Fibroblast of mammary gland (primary cell): ENCODE results near the gene AGPAT4.

Source experiments
- DNase-seq: peaks from one replicate; pipeline ENCODE4 v3.0.0-alpha.2; 2010; ENCODE audit warnings: low read depth
- H3K4me3 ChIP-seq: 2 replicates; pipeline ENCODE4 v1.5.1; 2011; ENCODE audit warnings: low read depth, mild to moderate bottlenecking, low read length, moderate library complexity; ENCODE audit not compliant: control insufficient read depth
- CTCF ChIP-seq: conservative IDR thresholded peaks from 2 replicates; pipeline ENCODE4 v1.5.1; 2011; ENCODE audit warnings: low read depth, low read length, inconsistent platforms; ENCODE audit not compliant: control insufficient read depth, insufficient read depth

Gene AGPAT4

GRCh38 chr6:161255518-161255917, 18.3 kb downstream of the AGPAT4 start:
- DNase-seq, result no peak
- no peak overlapping the region for H3K4me3 ChIP-seq
- TF ChIP-seq CTCF, result no peak

GRCh38 chr6:161254464-161255253, 19.2 kb downstream of the AGPAT4 start:
- H3K4me3 ChIP-seq, result no peak overlapping the region
- TF ChIP-seq CTCF, result no peak
- peak; percentile 38 for DNase-seq

GRCh38 chr6:161254126-161254463, 19.8 kb downstream of the AGPAT4 start:
- no peak overlapping the region for H3K4me3 ChIP-seq
- no peak for DNase-seq
- no peak for TF ChIP-seq CTCF

GRCh38 chr6:161251345-161251744, 22.5 kb downstream of the AGPAT4 start:
- H3K4me3 ChIP-seq, result no peak overlapping the region
- TF ChIP-seq CTCF, result no peak
- no peak for DNase-seq

- no peak overlapping the region for H3K4me3 ChIP-seq
- DNase-seq, result no peak
- TF ChIP-seq CTCF, result no peak
Measured at GRCh38 chr6:161249327-161249726, 24.5 kb downstream of the AGPAT4 start.

GRCh38 chr6:161246725-161247124, 27.1 kb downstream of the AGPAT4 start:
- no peak for DNase-seq
- H3K4me3 ChIP-seq, result no peak overlapping the region
- no peak for TF ChIP-seq CTCF
